Measurements from ENCODE around the gene ORMDL2.
A peak's percentile ranks its signal among the peaks of the same experiment; 100 is the strongest.

The ORMDL2 gene

DNA sequence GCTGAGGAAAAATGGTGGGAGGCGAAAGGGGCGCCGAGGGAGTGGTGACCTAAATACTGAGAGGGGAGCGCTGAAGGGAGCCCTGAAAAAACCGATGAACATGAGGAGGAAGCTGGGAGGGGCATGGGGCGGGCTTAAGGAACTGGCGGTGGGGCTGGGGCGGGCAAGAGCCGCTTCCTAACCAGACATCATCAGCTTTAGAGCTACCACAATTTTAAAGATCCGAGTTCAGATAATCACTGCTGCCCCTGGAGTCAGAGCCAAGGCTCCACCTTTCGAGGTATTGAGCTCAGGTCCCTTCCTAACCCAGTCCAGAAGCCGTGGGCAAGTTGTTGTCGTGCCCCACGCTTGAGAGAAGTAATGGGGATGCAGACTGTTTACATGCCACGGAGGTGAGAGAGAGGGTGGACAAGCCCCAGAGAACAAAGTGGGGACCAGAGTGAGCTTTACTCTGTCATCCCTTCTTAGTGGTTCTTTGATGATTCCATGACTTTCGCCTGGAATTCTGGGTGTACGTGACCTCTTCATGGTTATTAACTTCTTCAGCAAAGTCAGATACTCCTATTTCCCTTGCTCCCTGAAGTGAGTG is 393 bp downstream of the ORMDL2 start:
- ATAC-seq, result peak; percentile 74

DNA sequence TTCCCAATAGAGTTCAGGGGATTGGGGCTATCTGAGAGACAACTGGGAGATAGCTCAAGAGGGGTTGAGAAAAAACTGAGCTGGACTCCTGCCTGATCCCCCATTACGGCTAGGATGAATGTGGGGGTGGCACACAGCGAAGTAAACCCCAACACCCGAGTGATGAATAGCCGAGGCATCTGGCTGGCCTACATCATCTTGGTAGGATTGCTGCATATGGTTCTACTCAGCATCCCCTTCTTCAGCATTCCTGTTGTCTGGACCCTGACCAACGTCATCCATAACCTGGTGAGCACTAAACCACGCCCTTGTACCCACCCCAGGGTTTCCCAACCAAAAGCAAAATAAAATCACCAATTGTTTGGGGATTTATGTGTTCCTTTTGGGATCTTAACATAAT is 1.0 kb downstream of the ORMDL2 start:
- ATAC-seq, result no peak
- TF ChIP-seq, protein P1, sequence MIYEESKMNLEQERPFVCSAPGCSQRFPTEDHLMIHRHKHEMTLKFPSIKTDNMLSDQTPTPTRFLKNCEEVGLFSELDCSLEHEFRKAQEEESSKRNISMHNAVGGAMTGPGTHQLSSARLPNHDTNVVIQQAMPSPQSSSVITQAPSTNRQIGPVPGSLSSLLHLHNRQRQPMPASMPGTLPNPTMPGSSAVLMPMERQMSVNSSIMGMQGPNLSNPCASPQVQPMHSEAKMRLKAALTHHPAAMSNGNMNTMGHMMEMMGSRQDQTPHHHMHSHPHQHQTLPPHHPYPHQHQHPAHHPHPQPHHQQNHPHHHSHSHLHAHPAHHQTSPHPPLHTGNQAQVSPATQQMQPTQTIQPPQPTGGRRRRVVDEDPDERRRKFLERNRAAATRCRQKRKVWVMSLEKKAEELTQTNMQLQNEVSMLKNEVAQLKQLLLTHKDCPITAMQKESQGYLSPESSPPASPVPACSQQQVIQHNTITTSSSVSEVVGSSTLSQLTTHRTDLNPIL (CRISPR knock-in tag; IDR thresholded peaks at IDR 0.05; ENCODE audit: low read depth), result no peak
- no peak for TF ChIP-seq TCF4 (CRISPR knock-in tag; IDR thresholded peaks at IDR 0.05; ENCODE audit: borderline replicate concordance)
- TF ChIP-seq ZC3H10 (CRISPR knock-in tag; IDR thresholded peaks at IDR 0.05), result no peak
- no peak for TF ChIP-seq GLIS3 (CRISPR knock-in tag; IDR thresholded peaks at IDR 0.05)
- no peak for TF ChIP-seq ZNF8 (CRISPR knock-in tag; IDR thresholded peaks at IDR 0.05)
- TF ChIP-seq, protein P2, sequence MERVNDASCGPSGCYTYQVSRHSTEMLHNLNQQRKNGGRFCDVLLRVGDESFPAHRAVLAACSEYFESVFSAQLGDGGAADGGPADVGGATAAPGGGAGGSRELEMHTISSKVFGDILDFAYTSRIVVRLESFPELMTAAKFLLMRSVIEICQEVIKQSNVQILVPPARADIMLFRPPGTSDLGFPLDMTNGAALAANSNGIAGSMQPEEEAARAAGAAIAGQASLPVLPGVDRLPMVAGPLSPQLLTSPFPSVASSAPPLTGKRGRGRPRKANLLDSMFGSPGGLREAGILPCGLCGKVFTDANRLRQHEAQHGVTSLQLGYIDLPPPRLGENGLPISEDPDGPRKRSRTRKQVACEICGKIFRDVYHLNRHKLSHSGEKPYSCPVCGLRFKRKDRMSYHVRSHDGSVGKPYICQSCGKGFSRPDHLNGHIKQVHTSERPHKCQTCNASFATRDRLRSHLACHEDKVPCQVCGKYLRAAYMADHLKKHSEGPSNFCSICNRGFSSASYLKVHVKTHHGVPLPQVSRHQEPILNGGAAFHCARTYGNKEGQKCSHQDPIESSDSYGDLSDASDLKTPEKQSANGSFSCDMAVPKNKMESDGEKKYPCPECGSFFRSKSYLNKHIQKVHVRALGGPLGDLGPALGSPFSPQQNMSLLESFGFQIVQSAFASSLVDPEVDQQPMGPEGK (CRISPR knock-in tag; IDR thresholded peaks at IDR 0.05; ENCODE audit: borderline replicate concordance), result no peak
- TF ChIP-seq SNAI2 (CRISPR knock-in tag; IDR thresholded peaks at IDR 0.05), result no peak
- TF ChIP-seq ZNF565 (CRISPR knock-in tag; conservative IDR thresholded peaks at IDR 0.05; ENCODE audit: low read depth), result no peak
- no peak for TF ChIP-seq ZFP30 (CRISPR knock-in tag; IDR thresholded peaks at IDR 0.05)
- no peak for TF ChIP-seq RARB (CRISPR knock-in tag; IDR thresholded peaks at IDR 0.05)
- no peak for TF ChIP-seq ESRRG (CRISPR knock-in tag; IDR thresholded peaks at IDR 0.05)
- no peak for TF ChIP-seq PPARA (CRISPR knock-in tag; IDR thresholded peaks at IDR 0.05; ENCODE audit: borderline replicate concordance)

More for the DNA sequence above, 393 bp downstream of the ORMDL2 start:
- TF ChIP-seq CSDC2 (CRISPR knock-in tag; IDR thresholded peaks at IDR 0.05) (no peak), ZNF70 (CRISPR knock-in tag; IDR thresholded peaks at IDR 0.05) (no peak)
- TF ChIP-seq, protein P3, sequence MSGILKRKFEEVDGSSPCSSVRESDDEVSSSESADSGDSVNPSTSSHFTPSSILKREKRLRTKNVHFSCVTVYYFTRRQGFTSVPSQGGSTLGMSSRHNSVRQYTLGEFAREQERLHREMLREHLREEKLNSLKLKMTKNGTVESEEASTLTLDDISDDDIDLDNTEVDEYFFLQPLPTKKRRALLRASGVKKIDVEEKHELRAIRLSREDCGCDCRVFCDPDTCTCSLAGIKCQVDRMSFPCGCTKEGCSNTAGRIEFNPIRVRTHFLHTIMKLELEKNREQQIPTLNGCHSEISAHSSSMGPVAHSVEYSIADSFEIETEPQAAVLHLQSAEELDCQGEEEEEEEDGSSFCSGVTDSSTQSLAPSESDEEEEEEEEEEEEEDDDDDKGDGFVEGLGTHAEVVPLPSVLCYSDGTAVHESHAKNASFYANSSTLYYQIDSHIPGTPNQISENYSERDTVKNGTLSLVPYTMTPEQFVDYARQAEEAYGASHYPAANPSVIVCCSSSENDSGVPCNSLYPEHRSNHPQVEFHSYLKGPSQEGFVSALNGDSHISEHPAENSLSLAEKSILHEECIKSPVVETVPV (CRISPR knock-in tag; IDR thresholded peaks at IDR 0.05), result no peak

DNA sequence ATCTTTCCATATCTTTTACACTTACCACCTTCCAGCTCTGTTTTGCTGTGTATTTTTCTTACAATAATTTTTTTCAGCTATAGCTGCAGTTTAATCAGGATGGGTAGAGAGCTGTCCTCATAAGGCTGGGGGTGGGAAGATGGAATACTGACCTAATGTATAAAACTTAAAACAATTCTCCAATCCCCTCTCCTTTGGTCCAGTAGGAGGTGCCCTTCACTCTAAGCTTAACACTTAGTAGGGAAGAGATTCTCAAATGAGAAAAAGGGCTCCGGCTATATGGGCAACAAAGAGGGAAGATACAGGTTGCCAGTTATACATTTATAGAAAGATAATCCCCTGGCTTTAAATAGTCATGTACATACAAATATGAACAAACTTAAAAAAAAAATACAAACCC is 2.8 kb downstream of the ORMDL2 start:
- ATAC-seq, result no peak
- TF ChIP-seq CSDC2 (CRISPR knock-in tag; IDR thresholded peaks at IDR 0.05) (no peak), GLIS3 (CRISPR knock-in tag; IDR thresholded peaks at IDR 0.05) (no peak), OSR1 (CRISPR knock-in tag; IDR thresholded peaks at IDR 0.05) (no peak), ZNF565 (CRISPR knock-in tag; conservative IDR thresholded peaks at IDR 0.05; ENCODE audit: low read depth) (no peak), TOX (CRISPR knock-in tag; IDR thresholded peaks at IDR 0.05; ENCODE audit: borderline replicate concordance) (no peak), BACH2 (CRISPR knock-in tag; IDR thresholded peaks at IDR 0.05; ENCODE audit: borderline replicate concordance) (no peak), ZNF8 (CRISPR knock-in tag; IDR thresholded peaks at IDR 0.05) (no peak), TCF4 (CRISPR knock-in tag; IDR thresholded peaks at IDR 0.05; ENCODE audit: borderline replicate concordance) (no peak), ZNF70 (CRISPR knock-in tag; IDR thresholded peaks at IDR 0.05) (no peak), PPARA (CRISPR knock-in tag; IDR thresholded peaks at IDR 0.05; ENCODE audit: borderline replicate concordance) (no peak), ISL1 (CRISPR knock-in tag; IDR thresholded peaks at IDR 0.05) (no peak), SNAI2 (CRISPR knock-in tag; IDR thresholded peaks at IDR 0.05) (no peak), ARNTL (CRISPR knock-in tag; IDR thresholded peaks at IDR 0.05; ENCODE audit: borderline replicate concordance, low read depth) (no peak), ZFP3 (CRISPR knock-in tag; IDR thresholded peaks at IDR 0.05) (no peak)
- TF ChIP-seq, protein P1 (CRISPR knock-in tag; IDR thresholded peaks at IDR 0.05; ENCODE audit: low read depth), result no peak
- TF ChIP-seq, protein P4, sequence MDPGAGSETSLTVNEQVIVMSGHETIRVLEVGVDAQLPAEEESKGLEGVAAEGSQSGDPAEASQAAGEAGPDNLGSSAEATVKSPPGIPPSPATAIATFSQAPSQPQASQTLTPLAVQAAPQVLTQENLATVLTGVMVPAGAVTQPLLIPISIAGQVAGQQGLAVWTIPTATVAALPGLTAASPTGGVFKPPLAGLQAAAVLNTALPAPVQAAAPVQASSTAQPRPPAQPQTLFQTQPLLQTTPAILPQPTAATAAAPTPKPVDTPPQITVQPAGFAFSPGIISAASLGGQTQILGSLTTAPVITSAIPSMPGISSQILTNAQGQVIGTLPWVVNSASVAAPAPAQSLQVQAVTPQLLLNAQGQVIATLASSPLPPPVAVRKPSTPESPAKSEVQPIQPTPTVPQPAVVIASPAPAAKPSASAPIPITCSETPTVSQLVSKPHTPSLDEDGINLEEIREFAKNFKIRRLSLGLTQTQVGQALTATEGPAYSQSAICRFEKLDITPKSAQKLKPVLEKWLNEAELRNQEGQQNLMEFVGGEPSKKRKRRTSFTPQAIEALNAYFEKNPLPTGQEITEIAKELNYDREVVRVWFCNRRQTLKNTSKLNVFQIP (CRISPR knock-in tag; IDR thresholded peaks at IDR 0.05; ENCODE audit: borderline replicate concordance, low read depth), result no peak
- TF ChIP-seq, protein P5, sequence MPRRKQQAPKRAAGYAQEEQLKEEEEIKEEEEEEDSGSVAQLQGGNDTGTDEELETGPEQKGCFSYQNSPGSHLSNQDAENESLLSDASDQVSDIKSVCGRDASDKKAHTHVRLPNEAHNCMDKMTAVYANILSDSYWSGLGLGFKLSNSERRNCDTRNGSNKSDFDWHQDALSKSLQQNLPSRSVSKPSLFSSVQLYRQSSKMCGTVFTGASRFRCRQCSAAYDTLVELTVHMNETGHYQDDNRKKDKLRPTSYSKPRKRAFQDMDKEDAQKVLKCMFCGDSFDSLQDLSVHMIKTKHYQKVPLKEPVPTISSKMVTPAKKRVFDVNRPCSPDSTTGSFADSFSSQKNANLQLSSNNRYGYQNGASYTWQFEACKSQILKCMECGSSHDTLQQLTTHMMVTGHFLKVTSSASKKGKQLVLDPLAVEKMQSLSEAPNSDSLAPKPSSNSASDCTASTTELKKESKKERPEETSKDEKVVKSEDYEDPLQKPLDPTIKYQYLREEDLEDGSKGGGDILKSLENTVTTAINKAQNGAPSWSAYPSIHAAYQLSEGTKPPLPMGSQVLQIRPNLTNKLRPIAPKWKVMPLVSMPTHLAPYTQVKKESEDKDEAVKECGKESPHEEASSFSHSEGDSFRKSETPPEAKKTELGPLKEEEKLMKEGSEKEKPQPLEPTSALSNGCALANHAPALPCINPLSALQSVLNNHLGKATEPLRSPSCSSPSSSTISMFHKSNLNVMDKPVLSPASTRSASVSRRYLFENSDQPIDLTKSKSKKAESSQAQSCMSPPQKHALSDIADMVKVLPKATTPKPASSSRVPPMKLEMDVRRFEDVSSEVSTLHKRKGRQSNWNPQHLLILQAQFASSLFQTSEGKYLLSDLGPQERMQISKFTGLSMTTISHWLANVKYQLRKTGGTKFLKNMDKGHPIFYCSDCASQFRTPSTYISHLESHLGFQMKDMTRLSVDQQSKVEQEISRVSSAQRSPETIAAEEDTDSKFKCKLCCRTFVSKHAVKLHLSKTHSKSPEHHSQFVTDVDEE (CRISPR knock-in tag; IDR thresholded peaks at IDR 0.05), result no peak
- TF ChIP-seq, protein P2 (CRISPR knock-in tag; IDR thresholded peaks at IDR 0.05; ENCODE audit: borderline replicate concordance), result no peak

Measured in SK-N-SH treated with all-trans-retinoic acid at 6 μM for 48 hours (cell line).